ACC112 (cell line): ENCODE measurements around the gene LIMS1.

ENCODE experiments used
- H2AFZ ChIP-seq: fragments of 200-600 bp; sonication (generic); one replicate; pipeline ENCODE4 v1.6.0; 2017; ENCODE audit warnings: antibody characterized with exemption, low read length; ENCODE audit not compliant: unreplicated experiment
- H3K27ac ChIP-seq: fragments of 200-600 bp; sonication (generic); 2 replicates; pipeline ENCODE4 v1.5.1; 2014; ENCODE audit warnings: low read depth, mild to moderate bottlenecking, antibody characterized with exemption, low read length, moderate library complexity
- H3K27me3 ChIP-seq: fragments of 200-600 bp; sonication (generic); 2 replicates; pipeline ENCODE4 v1.6.1; 2014; ENCODE audit warnings: mild to moderate bottlenecking, antibody characterized with exemption, low read length, moderate library complexity, mixed read lengths; ENCODE audit not compliant: insufficient read depth
- H3K36me3 ChIP-seq: fragments of 200-600 bp; sonication (generic); 2 replicates; pipeline ENCODE4 v1.6.1; 2016; ENCODE audit warnings: mild to moderate bottlenecking, antibody characterized with exemption, low read length, moderate library complexity, mixed read lengths; ENCODE audit not compliant: insufficient read depth
- H3K4me1 ChIP-seq: fragments of 200-600 bp; sonication (generic); one replicate; pipeline ENCODE4 v1.6.1; 2016; ENCODE audit warnings: low read length, mixed read lengths; ENCODE audit not compliant: insufficient read depth, unreplicated experiment, control insufficient read depth
- H3K4me3 ChIP-seq: fragments of 200-600 bp; sonication (generic); 2 replicates; pipeline ENCODE4 v1.5.1; 2014; ENCODE audit warnings: mild to moderate bottlenecking, low read depth, low read length
- H3K79me2 ChIP-seq: fragments of 200-600 bp; sonication (generic); one replicate; pipeline ENCODE4 v1.6.0; 2016; ENCODE audit warnings: low read length; ENCODE audit not compliant: control insufficient read depth, unreplicated experiment, insufficient read depth

Gene LIMS1

DNA sequence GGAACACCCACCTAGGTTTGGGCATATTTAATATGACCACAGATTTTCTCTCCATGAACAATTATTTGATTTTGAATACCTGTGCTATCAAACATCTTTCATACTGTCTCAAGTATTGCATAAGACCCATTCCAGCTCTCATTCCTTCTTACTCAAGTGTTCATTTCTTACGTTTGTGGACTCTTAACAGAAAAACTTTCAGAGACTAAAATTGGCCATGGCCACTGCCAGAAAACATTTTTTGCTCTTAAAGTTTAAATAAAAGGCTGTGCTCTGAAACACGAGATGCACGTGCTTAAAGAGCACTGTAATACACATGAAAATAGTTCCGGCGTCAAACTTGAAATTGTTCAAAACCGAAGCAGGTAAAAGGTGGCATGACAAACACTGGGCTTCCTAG, 89.3 kb downstream of the LIMS1 start:
- H3K79me2 ChIP-seq: peaks cover 40% of the 10 kb centered on the region
- peaks cover 7% of the 10 kb centered on the region for H3K4me1 ChIP-seq
- no peaks in the 10 kb centered on the region for H3K27me3 ChIP-seq
- no peak overlapping the region for H3K27ac ChIP-seq
- no peak overlapping the region for H3K4me3 ChIP-seq
- H2AFZ ChIP-seq: no peak overlapping the region
- H3K36me3 ChIP-seq: no peaks in the 10 kb centered on the region

DNA sequence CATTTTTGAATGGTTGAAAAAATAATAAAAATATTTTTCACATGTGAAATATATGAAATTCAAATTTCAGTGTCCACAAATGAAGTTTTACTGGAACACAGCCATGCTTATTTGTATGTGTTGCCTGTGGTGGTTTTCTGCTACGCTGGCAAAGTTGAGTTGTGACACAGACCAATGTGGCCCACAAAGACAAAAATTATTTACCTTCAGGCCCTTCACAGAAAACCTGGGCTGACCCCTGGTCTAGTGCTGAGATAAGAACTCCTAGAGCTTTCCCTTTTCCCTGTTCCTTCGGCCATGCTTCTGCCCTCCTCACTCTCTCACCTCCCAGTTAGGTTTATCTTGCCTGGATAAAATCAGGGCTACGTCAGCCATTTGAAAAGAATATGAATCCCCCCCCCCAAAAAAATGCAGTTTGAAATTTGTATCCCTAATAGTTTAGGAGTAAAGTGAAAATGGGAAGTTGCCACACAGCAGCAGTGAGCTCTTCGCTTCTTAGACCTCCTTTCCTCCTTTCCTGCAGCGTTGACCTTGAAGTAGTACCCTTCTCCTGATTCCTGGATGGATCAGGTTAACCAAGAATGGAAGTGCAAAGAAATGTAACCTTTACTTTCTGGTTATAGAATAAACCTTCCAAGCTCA, 91.0 kb downstream of the LIMS1 start:
- H3K79me2 ChIP-seq: peaks cover 48% of the 10 kb centered on the region
- no peak overlapping the region for H2AFZ ChIP-seq
- H3K4me1 ChIP-seq: peaks cover 7% of the 10 kb centered on the region
- no peak overlapping the region for H3K4me3 ChIP-seq
- H3K27ac ChIP-seq: no peak overlapping the region
- H3K27me3 ChIP-seq: no peaks in the 10 kb centered on the region
- no peaks in the 10 kb centered on the region for H3K36me3 ChIP-seq

DNA sequence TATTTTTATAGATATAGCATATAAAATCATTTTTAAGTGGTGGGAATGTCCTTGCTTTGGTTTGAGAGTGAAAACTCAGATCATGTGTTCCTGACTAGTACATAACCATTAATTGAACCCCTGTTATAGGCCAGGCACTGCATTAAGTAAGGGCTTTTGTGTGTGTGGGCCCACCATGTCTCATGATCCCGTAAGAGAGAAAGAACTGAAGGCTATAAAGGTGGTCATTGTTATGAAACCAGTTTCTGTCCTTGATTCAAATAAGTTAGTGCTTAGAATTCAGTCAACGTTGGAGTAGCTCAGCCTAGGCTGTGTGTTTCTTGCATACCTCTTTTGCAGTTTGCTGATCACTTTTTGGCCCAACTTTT, 91.5 kb downstream of the LIMS1 start:
- H3K27me3 ChIP-seq: no peaks in the 10 kb centered on the region
- no peaks in the 10 kb centered on the region for H3K36me3 ChIP-seq
- H3K79me2 ChIP-seq: peaks cover 48% of the 10 kb centered on the region
- no peak overlapping the region for H2AFZ ChIP-seq
- no peak overlapping the region for H3K27ac ChIP-seq
- peaks cover 9% of the 10 kb centered on the region for H3K4me1 ChIP-seq
- H3K4me3 ChIP-seq: no peak overlapping the region

DNA sequence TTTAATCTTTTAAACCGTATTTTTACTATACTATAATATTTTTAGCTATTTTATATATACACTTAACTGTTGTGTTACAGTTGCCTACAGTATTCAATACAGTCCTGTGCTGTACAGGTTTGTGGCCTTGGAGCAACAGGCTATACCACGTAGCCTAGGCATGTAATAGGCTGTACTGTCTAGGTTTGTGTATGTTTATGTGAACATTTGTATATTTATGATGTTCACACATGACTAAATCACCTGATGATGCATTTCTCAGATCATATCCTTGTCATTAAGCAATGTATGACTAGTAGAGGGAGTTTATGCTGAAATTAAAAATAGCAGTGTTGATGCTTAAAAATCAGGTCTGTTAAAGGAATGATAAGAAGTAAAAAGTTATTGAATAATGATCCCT, 92.7 kb downstream of the LIMS1 start:
- peaks cover 54% of the 10 kb centered on the region for H3K79me2 ChIP-seq
- peaks cover 9% of the 10 kb centered on the region for H3K4me1 ChIP-seq
- no peak overlapping the region for H3K27ac ChIP-seq

DNA sequence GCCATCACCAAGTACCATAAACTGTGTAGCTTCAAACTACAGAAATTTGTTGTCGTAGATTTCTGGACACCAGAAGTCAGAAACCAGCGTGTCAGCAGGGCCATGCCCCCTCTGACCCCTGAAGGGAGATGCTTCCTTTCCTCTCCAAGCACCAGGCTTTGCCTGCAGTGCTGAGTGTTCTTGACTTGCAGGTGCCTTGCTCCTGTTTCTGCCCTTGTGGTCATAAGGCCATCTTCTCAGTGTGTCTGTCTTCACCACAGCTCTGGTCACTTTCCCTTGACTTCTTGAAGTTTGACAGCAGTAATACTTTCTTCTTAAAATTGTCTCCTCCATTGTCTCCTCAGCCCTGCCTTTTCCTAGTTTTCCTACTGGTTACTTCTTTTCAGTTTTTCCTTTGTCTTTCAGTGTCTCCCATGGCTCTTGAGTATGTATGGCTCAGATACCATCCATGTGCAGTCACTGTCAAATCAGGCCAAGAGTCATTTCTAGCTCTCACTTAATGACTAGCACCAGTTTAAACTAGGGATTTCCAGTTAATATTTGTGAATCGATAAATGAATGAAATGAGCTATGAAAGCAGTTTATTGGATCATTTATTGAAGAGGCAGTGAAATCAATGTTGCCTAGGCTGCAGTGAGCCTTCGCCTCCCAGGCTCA, 93.8 kb downstream of the LIMS1 start:
- Histone ChIP-seq H3K4me3 (no peak overlapping the region), H2AFZ (no peak overlapping the region), H3K27me3 (no peaks in the 10 kb centered on the region), H3K79me2 (peaks cover 59% of the 10 kb centered on the region), H3K4me1 (peaks cover 9% of the 10 kb centered on the region), H3K27ac (no peak overlapping the region), H3K36me3 (no peaks in the 10 kb centered on the region)

More for the DNA sequence above, 92.7 kb downstream of the LIMS1 start:
- Histone ChIP-seq H3K27me3 (no peaks in the 10 kb centered on the region), H2AFZ (no peak overlapping the region), H3K4me3 (no peak overlapping the region), H3K36me3 (no peaks in the 10 kb centered on the region)

DNA sequence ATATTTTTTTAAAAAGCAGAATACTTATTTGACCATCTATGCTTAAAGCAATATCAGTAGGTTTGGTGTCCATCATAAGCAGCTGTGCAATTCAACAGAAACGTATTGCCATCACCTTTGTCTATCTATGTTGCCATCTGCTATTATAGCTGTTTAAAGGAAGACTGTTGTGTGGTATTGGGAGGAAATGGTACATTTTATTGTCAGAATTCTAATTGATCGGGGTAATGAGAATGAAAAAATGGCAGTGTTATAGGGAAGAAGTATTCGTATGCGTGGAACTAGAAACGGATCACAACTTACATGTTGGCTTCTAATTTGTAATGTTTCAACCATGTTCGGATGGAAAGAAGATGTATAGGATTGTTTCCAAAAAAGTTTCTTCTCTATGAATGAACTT, 94.7 kb downstream of the LIMS1 start:
- Histone ChIP-seq H3K36me3 (no peaks in the 10 kb centered on the region), H3K4me1 (peaks cover 9% of the 10 kb centered on the region), H3K79me2 (peaks cover 64% of the 10 kb centered on the region), H3K4me3 (no peak overlapping the region), H3K27ac (no peak overlapping the region), H2AFZ (no peak overlapping the region), H3K27me3 (no peaks in the 10 kb centered on the region)

DNA sequence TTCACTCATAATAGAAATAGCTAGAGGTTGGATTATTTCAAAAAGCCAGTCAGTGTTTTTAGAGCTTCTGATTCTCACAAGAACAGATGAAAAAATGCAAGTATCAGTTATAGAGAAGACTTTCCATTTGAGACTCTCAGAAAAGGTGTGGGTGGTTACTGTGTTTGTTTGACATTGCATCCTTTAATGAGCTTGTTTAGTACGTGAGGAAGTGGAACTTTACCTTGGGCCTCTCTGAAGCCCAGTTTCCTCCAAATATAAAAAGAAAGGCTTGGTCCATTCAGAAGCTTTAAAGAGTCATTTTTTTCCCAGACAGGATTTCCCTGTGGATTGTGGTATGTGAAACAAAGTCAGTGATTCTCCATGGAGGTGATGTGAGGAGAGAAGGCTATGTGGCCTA, 95.1 kb downstream of the LIMS1 start:
- H3K27me3 ChIP-seq: no peaks in the 10 kb centered on the region
- peaks cover 66% of the 10 kb centered on the region for H3K79me2 ChIP-seq
- no peak overlapping the region for H2AFZ ChIP-seq
- no peaks in the 10 kb centered on the region for H3K36me3 ChIP-seq
- no peak overlapping the region for H3K27ac ChIP-seq
- H3K4me1 ChIP-seq: peaks cover 9% of the 10 kb centered on the region
- no peak overlapping the region for H3K4me3 ChIP-seq

DNA sequence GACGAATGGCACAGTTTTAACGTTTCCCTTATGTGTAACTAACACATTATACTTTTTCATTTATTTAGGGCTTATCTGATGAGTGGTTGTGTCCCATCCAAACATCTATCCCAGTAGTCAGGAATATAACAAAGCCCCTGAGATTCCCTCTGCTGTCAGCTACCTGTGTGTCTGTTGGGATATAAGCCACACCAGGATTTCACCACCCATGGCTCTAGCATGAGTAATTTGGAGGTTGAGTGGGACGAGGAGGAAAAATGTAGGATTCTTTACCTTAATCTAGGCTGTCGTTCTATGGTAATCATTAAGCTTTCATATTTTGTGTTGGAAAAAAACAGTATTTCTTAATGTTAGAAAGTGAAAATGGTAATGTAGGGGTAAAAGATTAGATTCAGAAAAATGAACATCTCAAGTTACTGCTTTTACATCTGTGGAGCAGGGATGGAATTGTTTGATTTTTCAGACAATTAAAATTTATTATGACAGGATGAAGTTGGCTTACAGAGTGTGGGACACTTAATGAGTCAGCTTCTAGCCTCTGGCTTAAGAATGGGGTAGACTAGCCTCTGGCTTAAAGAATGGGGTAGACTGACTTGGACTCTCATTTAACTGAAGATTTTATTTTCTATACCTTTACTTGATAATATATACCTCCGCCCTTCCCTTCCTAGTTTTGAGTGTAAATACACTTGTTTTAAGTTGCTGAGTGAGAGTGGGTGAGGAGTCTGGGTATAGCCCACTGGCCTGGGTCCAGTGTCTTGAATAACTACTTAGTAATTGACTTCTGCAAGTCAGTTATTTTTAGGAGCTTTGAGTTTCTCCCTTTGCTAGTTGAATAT, 96.5 kb downstream of the LIMS1 start:
- Histone ChIP-seq H3K79me2 (peaks cover 68% of the 10 kb centered on the region), H3K27me3 (no peaks in the 10 kb centered on the region), H3K4me1 (peaks cover 14% of the 10 kb centered on the region), H3K36me3 (no peaks in the 10 kb centered on the region), H3K4me3 (no peak overlapping the region), H3K27ac (no peak overlapping the region), H2AFZ (no peak overlapping the region)

DNA sequence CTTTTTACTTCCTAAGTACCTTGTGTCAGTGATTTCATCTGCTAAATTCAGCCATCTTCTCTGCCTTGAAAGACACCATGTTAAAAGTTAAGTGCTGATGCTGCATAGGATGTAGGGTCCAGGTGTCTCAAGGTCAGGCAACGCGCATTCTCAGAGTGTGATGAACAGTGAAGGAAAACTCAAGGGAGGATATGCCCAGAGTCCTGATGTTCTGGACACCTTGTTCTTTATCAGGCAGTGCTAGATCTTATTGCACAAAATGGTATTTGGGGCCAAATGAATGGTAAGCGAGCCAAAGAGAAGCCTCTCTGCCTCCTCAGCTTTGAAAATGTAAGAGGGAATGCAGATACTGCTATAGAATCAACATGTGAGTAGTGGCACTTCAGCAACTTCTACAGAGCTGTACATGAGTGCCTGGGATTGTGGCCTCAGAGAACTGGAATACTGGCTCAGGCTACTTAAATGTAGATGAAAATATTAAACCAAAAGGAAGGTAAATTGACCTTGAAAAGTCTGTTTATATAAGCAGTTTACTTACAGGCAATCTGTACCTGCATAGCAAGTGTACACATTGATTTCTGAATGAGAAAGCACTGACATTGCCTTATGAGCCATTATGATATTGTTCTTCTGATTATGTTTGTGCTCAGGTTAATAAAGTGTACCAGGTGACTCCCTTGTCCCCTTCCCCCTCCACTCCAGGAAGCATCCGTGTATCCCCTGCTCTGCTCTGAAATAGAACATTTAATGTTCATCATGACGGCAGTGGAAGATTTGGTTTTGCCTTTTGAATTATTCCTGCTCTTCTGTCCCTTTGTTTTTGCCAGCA, 98.3 kb downstream of the LIMS1 start:
- H3K27me3 ChIP-seq: no peaks in the 10 kb centered on the region
- H3K4me1 ChIP-seq: peaks cover 30% of the 10 kb centered on the region
- no peak overlapping the region for H3K27ac ChIP-seq
- H3K4me3 ChIP-seq: no peak overlapping the region
- peaks cover 65% of the 10 kb centered on the region for H3K79me2 ChIP-seq
- no peaks in the 10 kb centered on the region for H3K36me3 ChIP-seq
- no peak overlapping the region for H2AFZ ChIP-seq

DNA sequence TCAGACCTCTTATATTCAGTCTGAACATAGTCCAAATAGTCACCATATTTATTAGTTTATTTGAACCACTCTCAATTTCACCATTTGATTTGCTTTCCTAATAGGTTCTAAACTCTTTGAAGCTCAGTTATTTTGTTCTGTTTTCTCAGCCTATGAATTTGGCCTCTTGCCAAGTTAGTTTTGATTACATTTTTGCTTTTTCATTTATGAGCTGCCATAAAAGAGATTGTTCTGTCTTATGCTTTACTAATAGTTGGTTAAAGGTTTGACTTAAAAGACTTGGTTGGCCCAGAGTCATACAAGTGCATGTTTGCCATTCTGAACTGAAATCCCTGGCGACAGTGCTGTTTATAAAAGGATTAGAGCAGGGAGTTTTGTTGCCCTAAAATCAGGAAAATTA, 99.1 kb downstream of the LIMS1 start:
- no peak overlapping the region for H3K4me3 ChIP-seq
- H3K4me1 ChIP-seq: peaks cover 38% of the 10 kb centered on the region
- no peak overlapping the region for H2AFZ ChIP-seq
- peaks cover 65% of the 10 kb centered on the region for H3K79me2 ChIP-seq
- no peaks in the 10 kb centered on the region for H3K36me3 ChIP-seq
- H3K27ac ChIP-seq: no peak overlapping the region
- H3K27me3 ChIP-seq: no peaks in the 10 kb centered on the region
